NCI-H2196 treated with DMSO at 0.1 percent for 48 hours (cell line): ENCODE measurements around the gene SLC17A2.

Experiments used
- DNase-seq: peaks from one replicate; lab custom pipeline; 2025; ENCODE audit not compliant: unreplicated experiment; lab: John Stamatoyannopoulos, UW

Gene SLC17A2

GRCh38 chr6:25921525-25922203 is 8.8 kb downstream of the SLC17A2 start:
- no peak for DNase-seq

GRCh38 chr6:25919657-25920056 is 10.8 kb downstream of the SLC17A2 start:
- DNase-seq: no peak

GRCh38 chr6:25918083-25918683 is 12.3 kb downstream of the SLC17A2 start:
- DNase-seq: no peak

- DNase-seq: no peak
These were observed 13.6 kb downstream of the SLC17A2 start for GRCh38 chr6:25916789-25917490.

GRCh38 chr6:25916330-25916729 is 14.2 kb downstream of the SLC17A2 start:
- no peak for DNase-seq

- no peak for DNase-seq
These were observed 16.8 kb downstream of the SLC17A2 start for GRCh38 chr6:25913741-25914140.

GRCh38 chr6:25911351-25911750 is 19.1 kb downstream of the SLC17A2 start:
- no peak for DNase-seq

- DNase-seq: no peak
These were observed 22.9 kb downstream of the SLC17A2 start for GRCh38 chr6:25907475-25908014.

GRCh38 chr6:25903467-25904099 is 26.9 kb downstream of the SLC17A2 start:
- no peak for DNase-seq

- no peak for DNase-seq
These were observed 28.4 kb downstream of the SLC17A2 start for GRCh38 chr6:25902071-25902470.

GRCh38 chr6:25900843-25901242 is 29.6 kb downstream of the SLC17A2 start:
- DNase-seq: no peak

GRCh38 chr6:25899580-25900408 is 30.7 kb downstream of the SLC17A2 start:
- DNase-seq: no peak

GRCh38 chr6:25899123-25899522 is 31.4 kb downstream of the SLC17A2 start:
- DNase-seq: no peak

- DNase-seq: no peak
These were observed 32.1 kb downstream of the SLC17A2 start for GRCh38 chr6:25898289-25898977.

- DNase-seq: no peak
These were observed 34.2 kb downstream of the SLC17A2 start for GRCh38 chr6:25896252-25896651.

- DNase-seq: no peak
These were observed 34.7 kb downstream of the SLC17A2 start for GRCh38 chr6:25895771-25896170.

GRCh38 chr6:25893778-25894177 is 36.7 kb downstream of the SLC17A2 start:
- no peak for DNase-seq

- DNase-seq: no peak
These were observed 37.6 kb downstream of the SLC17A2 start for GRCh38 chr6:25892877-25893276.

- DNase-seq: peak; percentile 24
These were observed 40.3 kb downstream of the SLC17A2 start for GRCh38 chr6:25889877-25890853.
